CD14-positive monocyte (primary cell): ENCODE measurements around the gene GPR158. TPM values are rescaled to one million over a fixed set of nuclear protein-coding genes. Genes with fewer than 3 reads are reported as not detected.

Experiments used
- DNase-seq, 3 donors: peaks; one replicate each; pipeline ENCODE4 v3.0.0-alpha.2; 2011 to 2022
- H2AFZ ChIP-seq: 2 replicates; pipeline ENCODE4 v1.6.0; 2012; ENCODE audit warnings: mild to moderate bottlenecking, low read depth, low read length, inconsistent platforms; ENCODE audit not compliant: insufficient read depth, poor library complexity, severe bottlenecking
- H3K27ac ChIP-seq, 2 donors: 1 replicate in 1 of 2; 2 replicates in 1 of 2; pipeline ENCODE4 v1.5.1; 2012 to 2013; ENCODE audit warnings: low read length in 2 of 2, control low read depth in 1 of 2, inconsistent platforms in 1 of 2, low read depth in 1 of 2, mild to moderate bottlenecking in 1 of 2
- H3K27me3 ChIP-seq, 2 donors: one replicate each; pipeline versions ENCODE4 v1.6.0 to v1.6.1; 2011 to 2013; ENCODE audit warnings: low read length in 2 of 2; ENCODE audit not compliant: control insufficient read depth in 2 of 2, insufficient read depth in 2 of 2
- H3K36me3 ChIP-seq, 2 donors: replicated peaks in 1 of 2; 1 replicate in 1 of 2; 2 replicates in 1 of 2; pipeline versions ENCODE4 v1.5.1 to v1.6.1; 2012 to 2013; ENCODE audit warnings: low read length in 2 of 2, control low read depth in 1 of 2, inconsistent platforms in 1 of 2, mild to moderate bottlenecking in 1 of 2; ENCODE audit not compliant: insufficient read depth in 2 of 2, control insufficient read depth in 1 of 2
- H3K4me1 ChIP-seq, 2 donors: 1 replicate in 1 of 2; 2 replicates in 1 of 2; pipeline versions ENCODE4 v1.5.1 to v1.6.1; 2012 to 2013; ENCODE audit warnings: low read length in 2 of 2, control low read depth in 1 of 2, inconsistent platforms in 1 of 2, mild to moderate bottlenecking in 1 of 2, moderate library complexity in 1 of 2; ENCODE audit not compliant: insufficient read depth in 2 of 2, control insufficient read depth in 1 of 2
- H3K4me2 ChIP-seq: replicated peaks from 2 replicates; pipeline ENCODE3; 2012; ENCODE audit warnings: low read length, moderate library complexity, mild to moderate bottlenecking; ENCODE audit not compliant: poor library complexity, severe bottlenecking; ENCODE audit errors: extremely low read depth
- H3K4me3 ChIP-seq, 3 experiments: fragments of 200-600 bp in 1 of 3; sonication (generic) in 1 of 3; replicated peaks in 1 of 3; 1 replicate in 2 of 3; 2 replicates in 1 of 3; pipeline ENCODE4 v1.5.1; 2011 to 2013; ENCODE audit warnings: low read length in 3 of 3, mild to moderate bottlenecking in 3 of 3, control low read depth in 2 of 3, low read depth in 2 of 3, inconsistent platforms in 1 of 3, moderate library complexity in 1 of 3
- H3K79me2 ChIP-seq: 2 replicates; pipeline ENCODE4 v1.6.0; 2012; ENCODE audit warnings: mild to moderate bottlenecking, control low read depth, inconsistent platforms, low read length, moderate library complexity; ENCODE audit not compliant: insufficient read depth
- H3K9ac ChIP-seq: 2 replicates; pipeline ENCODE4 v1.6.0; 2017; ENCODE audit warnings: low read length, mild to moderate bottlenecking; ENCODE audit not compliant: insufficient read depth, poor library complexity, severe bottlenecking
- H3K9me3 ChIP-seq, 2 donors: replicated peaks in 1 of 2; 1 replicate in 1 of 2; 2 replicates in 1 of 2; pipeline versions ENCODE4 v1.5.1 to v1.6.1; 2012 to 2013; ENCODE audit warnings: low read length in 2 of 2, control low read depth in 1 of 2; ENCODE audit not compliant: control insufficient read depth in 1 of 2, insufficient read depth in 1 of 2
- H4K20me1 ChIP-seq: 2 replicates; pipeline ENCODE4 v1.6.0; 2012; ENCODE audit warnings: mild to moderate bottlenecking, low read length, control low read depth, moderate library complexity; ENCODE audit not compliant: insufficient read depth
- H3K27ac Mint-ChIP-seq, 7 donors: one replicate each; pipeline ENCODE4 v1.8.0; 2020; ENCODE audit warnings: mild to moderate bottlenecking in 7 of 7, mixed read lengths in 7 of 7, moderate library complexity in 6 of 7, inconsistent platforms in 2 of 7
- H3K27me3 Mint-ChIP-seq, 3 donors: one replicate each; pipeline ENCODE4 v1.8.0; 2021 to 2022; ENCODE audit warnings: low read depth in 3 of 3, mild to moderate bottlenecking in 3 of 3, mixed read lengths in 3 of 3, moderate library complexity in 3 of 3, inconsistent platforms in 1 of 3
- H3K36me3 Mint-ChIP-seq, 2 donors: one replicate each; pipeline ENCODE4 v1.8.0; 2020; ENCODE audit warnings: mixed read lengths in 2 of 2, inconsistent platforms in 1 of 2, mild to moderate bottlenecking in 1 of 2
- H3K4me1 Mint-ChIP-seq: one replicate; pipeline ENCODE4 v1.8.0; 2020; ENCODE audit warnings: mild to moderate bottlenecking, mixed read lengths
- H3K4me3 Mint-ChIP-seq, 2 donors: one replicate each; pipeline ENCODE4 v1.8.0; 2020; ENCODE audit warnings: mild to moderate bottlenecking in 2 of 2, mixed read lengths in 2 of 2, moderate library complexity in 1 of 2
- H3K9me3 Mint-ChIP-seq, 7 donors: one replicate each; pipeline ENCODE4 v1.8.0; 2020 to 2022; ENCODE audit warnings: mixed read lengths in 7 of 7, mild to moderate bottlenecking in 6 of 7, moderate library complexity in 6 of 7, inconsistent platforms in 2 of 7
- CTCF ChIP-seq: fragments of 200-600 bp; IDR thresholded peaks from one replicate; pipeline ENCODE4 v1.8.0; 2022; ENCODE audit warnings: antibody characterized with exemption, mild to moderate bottlenecking
- WGBS: methylation state at CpG from one replicate; pipeline ENCODE4 v1.1.5; 2013; ENCODE audit warnings: missing lambda C conversion rate; ENCODE audit not compliant: insufficient coverage; 5-methylcytosine and 5-hydroxymethylcytosine counted together
- intact Hi-C, 2 donors: fragments of 100-400 bp; cut with micrococcal nuclease; formaldehyde crosslinking; loops; one replicate each; pipeline versions ENCODE4 v1.15.0 to v1.15.1; 2023
- polyA plus RNA-seq, 3 donors: library from polyadenylated mRNA; depleted of rRNA in 1 of 3; unstranded in 2 of 3; stranded (reverse) in 1 of 3; fragments of 300-500 nt in 2 of 3; fragments of >200 nt in 1 of 3; fragmentation: Illumina TruSeq in 2 of 3; gene quantifications; 1 replicate in 2 of 3; 2 replicates in 1 of 3; pipeline ENCODE4 v1.2.3, GENCODE V29; 2012 to 2021

Gene GPR158
- polyA plus RNA-seq, 3 donors: not detected

GRCh38 chr10:25547382-25547781 lies 372.6 kb downstream of the GPR158 start:
- H3K9me3 ChIP-seq: no peaks in the 10 kb centered on the region
- 46% methylated on average over 4 of the region's 4 CpGs for WGBS
- no peaks in the 10 kb centered on the region for H3K4me1 ChIP-seq
- no peak overlapping the region for H3K27ac Mint-ChIP-seq
- no peaks in the 10 kb centered on the region for H3K79me2 ChIP-seq
- no peak overlapping the region for H3K4me2 ChIP-seq
- H3K4me3 Mint-ChIP-seq: no peak overlapping the region
- no peaks in the 10 kb centered on the region for H4K20me1 ChIP-seq
- H3K9ac ChIP-seq: no peak overlapping the region
- intact Hi-C loops: no loop called here
- H3K4me1 Mint-ChIP-seq: no peaks in the 10 kb centered on the region
- no peak overlapping the region for H3K4me3 ChIP-seq
- no peak for TF ChIP-seq CTCF
- H3K27me3 ChIP-seq: no peaks in the 10 kb centered on the region
- no peaks in the 10 kb centered on the region for H3K36me3 ChIP-seq
- peaks cover 0 to 1% (median 0%) of the 10 kb centered on the region in 3 donors for H3K27me3 Mint-ChIP-seq
- no peaks in the 10 kb centered on the region for H3K36me3 Mint-ChIP-seq
- H3K27ac ChIP-seq: no peak overlapping the region
- peaks cover 0 to 5% (median 0%) of the 10 kb centered on the region in 7 donors for H3K9me3 Mint-ChIP-seq
- H2AFZ ChIP-seq: no peak overlapping the region
- DNase-seq: no peak

DNA sequence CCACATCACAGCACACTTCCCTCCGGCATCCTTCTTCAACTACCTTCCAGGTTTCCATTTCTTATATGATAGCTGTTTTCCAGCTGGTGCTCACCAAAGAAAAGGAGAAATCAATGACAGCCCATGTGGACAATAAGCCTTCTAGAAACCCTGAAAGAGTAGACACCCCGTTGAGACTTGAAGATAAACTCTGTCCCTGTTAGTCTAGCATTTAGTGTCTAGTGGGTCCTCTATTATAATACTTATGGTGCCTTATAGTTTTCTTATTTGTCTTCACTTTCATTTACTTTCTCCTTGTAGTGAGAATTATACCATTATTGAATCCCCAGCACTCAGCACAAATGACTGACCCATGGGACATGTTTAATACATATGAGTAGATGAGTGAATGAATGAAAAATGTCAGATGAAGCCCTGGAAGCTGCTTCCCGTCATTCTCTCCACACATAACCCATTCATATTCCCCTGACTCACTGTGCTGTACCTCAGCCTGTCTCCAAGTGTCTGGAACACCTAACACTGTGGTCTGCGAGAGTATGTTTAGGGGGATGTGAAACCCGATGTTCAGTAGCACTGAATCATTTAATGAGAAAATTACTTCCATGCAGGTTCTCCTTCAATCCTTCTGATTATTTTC lies 377.6 kb downstream of the GPR158 start:
- intact Hi-C loops: no loop called here
- Mint-ChIP-seq H3K27me3 (peaks cover 0 to under 1% (median 0%) of the 10 kb centered on the region in 3 donors), H3K9me3 (no peaks in the 10 kb centered on the region), H3K4me3 (no peak overlapping the region), H3K27ac (no peak overlapping the region), H3K36me3 (no peaks in the 10 kb centered on the region), H3K4me1 (no peaks in the 10 kb centered on the region)
- Histone ChIP-seq H3K27ac (no peak overlapping the region), H3K4me1 (no peaks in the 10 kb centered on the region), H3K9me3 (no peaks in the 10 kb centered on the region), H3K36me3 (no peaks in the 10 kb centered on the region), H2AFZ (no peak overlapping the region), H4K20me1 (no peaks in the 10 kb centered on the region), H3K4me3 (no peak overlapping the region), H3K27me3 (no peaks in the 10 kb centered on the region), H3K4me2 (no peak overlapping the region), H3K9ac (no peak overlapping the region), H3K79me2 (no peaks in the 10 kb centered on the region)
- no peak for DNase-seq
- WGBS: 100% methylated on average over 1 of the region's 5 CpGs
- TF ChIP-seq CTCF: no peak
